ENCODE results near the gene ALDH18A1.

DNA sequence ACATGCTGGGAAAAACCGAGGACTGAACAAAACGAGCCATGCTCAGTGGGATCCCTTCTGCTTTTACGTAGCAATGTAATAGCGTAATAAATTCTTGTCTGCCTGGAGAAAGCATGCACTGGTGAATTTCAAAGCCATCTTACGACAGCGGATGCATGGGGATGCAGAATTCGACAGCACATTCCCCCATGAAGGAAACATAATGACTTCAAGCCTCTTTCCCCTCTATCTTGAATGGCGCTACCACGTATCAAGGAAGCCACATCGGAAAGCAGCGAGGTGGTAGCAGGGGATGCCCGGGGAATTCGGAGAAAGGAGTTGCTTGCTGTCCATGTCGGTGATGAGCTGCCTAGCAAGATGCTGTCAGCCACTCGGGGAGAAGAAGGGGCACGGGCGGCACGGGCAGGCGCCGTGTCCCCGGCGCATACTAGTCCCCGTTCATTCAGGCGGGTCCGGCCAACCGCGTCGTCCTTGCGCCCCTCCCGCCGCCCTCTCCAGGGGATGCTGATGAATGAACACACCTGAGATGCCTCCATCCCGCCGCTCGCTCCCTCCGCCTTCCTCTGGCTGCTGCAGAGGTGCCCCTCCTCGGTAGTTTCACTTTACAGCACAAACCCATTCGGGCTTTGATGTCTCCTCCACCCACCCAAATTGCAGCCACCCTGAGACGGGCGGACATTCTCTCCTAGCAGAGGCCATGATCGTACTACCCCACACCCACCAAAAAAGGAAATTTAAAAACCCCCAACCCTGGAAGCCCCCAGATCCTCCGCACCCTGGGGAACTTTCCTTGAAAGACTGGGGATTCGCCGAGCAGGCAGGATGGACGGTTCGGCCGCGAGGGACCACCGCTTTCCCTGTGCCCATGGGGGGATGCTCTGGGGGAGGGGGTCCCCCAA, 96.0 kb downstream of the ALDH18A1 start:
- TF ChIP-seq, protein P1, sequence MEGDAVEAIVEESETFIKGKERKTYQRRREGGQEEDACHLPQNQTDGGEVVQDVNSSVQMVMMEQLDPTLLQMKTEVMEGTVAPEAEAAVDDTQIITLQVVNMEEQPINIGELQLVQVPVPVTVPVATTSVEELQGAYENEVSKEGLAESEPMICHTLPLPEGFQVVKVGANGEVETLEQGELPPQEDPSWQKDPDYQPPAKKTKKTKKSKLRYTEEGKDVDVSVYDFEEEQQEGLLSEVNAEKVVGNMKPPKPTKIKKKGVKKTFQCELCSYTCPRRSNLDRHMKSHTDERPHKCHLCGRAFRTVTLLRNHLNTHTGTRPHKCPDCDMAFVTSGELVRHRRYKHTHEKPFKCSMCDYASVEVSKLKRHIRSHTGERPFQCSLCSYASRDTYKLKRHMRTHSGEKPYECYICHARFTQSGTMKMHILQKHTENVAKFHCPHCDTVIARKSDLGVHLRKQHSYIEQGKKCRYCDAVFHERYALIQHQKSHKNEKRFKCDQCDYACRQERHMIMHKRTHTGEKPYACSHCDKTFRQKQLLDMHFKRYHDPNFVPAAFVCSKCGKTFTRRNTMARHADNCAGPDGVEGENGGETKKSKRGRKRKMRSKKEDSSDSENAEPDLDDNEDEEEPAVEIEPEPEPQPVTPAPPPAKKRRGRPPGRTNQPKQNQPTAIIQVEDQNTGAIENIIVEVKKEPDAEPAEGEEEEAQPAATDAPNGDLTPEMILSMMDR (conservative IDR thresholded peaks at IDR 0.05; ENCODE audit: low read length) = no peak
- no peak for TF ChIP-seq EZH2phosphoT487 (IDR thresholded peaks at IDR 0.05; ENCODE audit: borderline replicate concordance, low read depth, low read length)

All from OCI-LY7 (cell line).